Measurements from ENCODE around the gene NEURL1.

GRCh38 chr10:103572347-103573204 is 79.1 kb downstream of the NEURL1 start:
- TF ChIP-seq, protein P1, sequence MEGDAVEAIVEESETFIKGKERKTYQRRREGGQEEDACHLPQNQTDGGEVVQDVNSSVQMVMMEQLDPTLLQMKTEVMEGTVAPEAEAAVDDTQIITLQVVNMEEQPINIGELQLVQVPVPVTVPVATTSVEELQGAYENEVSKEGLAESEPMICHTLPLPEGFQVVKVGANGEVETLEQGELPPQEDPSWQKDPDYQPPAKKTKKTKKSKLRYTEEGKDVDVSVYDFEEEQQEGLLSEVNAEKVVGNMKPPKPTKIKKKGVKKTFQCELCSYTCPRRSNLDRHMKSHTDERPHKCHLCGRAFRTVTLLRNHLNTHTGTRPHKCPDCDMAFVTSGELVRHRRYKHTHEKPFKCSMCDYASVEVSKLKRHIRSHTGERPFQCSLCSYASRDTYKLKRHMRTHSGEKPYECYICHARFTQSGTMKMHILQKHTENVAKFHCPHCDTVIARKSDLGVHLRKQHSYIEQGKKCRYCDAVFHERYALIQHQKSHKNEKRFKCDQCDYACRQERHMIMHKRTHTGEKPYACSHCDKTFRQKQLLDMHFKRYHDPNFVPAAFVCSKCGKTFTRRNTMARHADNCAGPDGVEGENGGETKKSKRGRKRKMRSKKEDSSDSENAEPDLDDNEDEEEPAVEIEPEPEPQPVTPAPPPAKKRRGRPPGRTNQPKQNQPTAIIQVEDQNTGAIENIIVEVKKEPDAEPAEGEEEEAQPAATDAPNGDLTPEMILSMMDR (conservative IDR thresholded peaks at IDR 0.05; ENCODE audit: low read length), result no peak
- no peak for TF ChIP-seq EZH2phosphoT487 (IDR thresholded peaks at IDR 0.05; ENCODE audit: borderline replicate concordance)
